GM21786 (cell line): ENCODE results near the gene TAX1BP3.

Source experiments
- ATAC-seq: cut with Tn5 transposase; IDR thresholded peaks from one replicate; pipeline ENCODE4 v1.9.1; 2021; ENCODE audit not compliant: unreplicated experiment

Gene TAX1BP3

DNA sequence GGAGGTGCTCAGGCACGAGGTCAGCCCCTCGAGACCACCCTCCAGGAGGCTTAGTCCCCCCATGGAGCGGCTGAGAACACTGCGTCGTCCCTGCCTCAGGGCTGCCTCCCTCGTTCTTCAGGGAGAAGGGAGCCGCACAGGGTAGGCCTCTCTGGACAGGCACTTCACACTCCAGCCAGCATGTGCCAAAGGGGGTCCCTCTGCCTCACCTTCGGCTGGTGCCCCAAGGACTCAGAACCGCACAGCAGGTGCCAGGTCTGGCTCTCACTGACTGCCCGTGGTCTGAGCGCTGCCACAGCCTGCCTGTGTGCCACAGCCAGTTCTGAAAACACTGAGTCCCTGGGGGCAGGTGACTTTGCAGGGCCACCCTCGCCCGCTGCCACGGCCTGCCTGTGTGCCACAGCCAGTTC is 20.5 kb upstream of the TAX1BP3 start:
- ATAC-seq: no peak

DNA sequence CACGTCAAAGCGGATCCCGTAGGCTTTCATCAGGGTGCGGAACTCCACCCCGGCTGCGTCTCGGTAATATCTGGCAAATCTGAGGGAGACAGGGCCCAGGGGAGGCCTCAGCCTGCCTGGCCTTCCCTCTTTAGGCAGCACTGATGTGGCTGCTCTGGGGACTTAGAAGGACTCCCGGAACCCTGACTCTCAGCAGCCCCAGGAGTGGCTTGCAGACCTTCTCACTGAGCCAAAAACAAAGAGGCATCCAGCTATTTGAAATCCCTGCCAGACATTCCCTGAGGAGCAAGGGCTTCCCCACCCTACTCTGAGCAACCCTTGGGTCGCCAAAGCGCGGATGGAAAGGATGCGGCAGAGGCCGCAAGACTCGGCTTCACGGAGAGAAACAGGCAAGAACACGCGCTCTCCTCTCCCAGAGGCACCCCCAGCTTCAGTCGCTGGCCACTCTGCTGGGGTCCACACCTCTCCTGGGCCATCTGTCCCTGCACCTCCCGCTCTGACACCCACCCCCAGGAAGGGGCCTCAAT is 19.7 kb upstream of the TAX1BP3 start:
- ATAC-seq: no peak

DNA sequence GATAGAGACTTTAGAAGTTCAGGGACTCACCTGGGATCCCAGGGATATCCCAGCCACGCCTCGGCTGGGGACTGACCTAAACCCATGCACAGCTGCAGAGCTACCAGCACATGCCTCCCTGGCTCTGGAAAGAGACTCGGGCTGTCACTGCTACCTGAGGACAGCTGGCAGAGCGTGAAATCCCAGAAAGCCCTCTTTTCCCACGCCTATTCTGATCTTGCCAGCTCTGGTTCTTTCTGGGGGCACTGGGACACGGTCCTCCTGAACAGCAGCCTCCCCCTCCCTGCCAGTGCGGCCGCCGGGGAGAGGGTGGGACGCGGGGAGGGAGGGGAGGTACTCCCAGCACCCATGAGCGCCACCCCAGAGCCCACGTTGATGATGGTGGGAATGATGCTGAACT is 16.8 kb upstream of the TAX1BP3 start:
- ATAC-seq: no peak

DNA sequence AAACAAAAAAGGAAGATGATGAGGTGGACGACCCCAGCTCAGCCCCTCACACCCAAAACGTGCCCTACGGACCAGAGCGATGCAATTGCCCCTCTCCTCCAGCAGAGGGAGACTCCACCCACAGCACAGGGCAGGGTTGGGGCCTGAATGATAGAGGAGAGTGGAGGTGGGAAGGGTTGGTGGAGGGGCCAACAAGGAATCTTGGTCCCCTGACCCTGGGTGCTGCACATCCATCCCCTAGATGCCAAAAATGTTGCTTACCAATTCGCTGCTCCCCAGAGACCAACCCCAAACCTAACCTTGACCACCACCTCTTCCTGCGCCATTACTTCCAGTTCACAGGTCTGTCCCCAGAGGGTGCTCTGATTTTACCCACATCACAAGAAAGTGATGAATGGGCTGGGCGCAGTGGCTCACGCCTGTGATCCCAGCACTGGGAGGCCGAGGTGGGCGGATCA is 14.7 kb upstream of the TAX1BP3 start:
- ATAC-seq: no peak

DNA sequence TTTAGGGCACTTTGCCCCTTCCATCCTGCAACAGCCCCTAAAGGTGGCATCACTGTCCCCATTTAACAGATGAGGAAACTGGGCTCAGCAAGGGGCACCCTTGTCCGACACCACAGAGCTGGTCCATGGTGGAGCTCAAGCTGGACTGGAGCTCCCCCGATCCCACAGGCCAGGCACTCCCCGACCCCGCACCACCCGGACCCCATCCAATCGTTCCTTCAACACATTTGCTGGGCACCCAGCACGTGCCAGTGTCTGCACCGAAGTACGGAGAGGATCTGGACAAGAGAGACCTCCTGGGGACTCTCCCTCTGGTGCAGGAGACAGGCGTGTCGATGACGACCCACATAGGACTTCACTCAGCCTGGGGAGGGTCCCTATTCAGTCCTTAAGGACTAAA is 13.7 kb upstream of the TAX1BP3 start:
- no peak for ATAC-seq

DNA sequence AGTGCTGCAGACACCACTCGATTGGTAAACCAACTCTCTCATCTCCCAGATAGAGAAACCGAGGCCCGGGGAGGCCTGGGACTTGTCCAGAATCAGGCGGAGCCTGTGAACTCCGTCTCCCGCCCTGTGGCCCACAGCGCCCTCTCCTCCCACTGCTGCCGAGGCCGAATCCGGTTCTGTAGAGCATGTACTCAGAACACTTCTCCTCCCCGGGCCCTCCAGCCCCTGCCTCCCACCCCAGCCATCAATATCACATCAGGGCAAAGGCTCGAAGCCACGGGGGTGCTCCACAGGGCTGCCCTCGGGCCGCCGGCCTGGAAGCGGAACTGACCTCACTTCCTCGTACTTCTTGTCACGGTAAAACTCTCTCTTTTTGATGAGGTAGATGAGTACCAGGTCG is 13.2 kb upstream of the TAX1BP3 start:
- ATAC-seq: no peak

DNA sequence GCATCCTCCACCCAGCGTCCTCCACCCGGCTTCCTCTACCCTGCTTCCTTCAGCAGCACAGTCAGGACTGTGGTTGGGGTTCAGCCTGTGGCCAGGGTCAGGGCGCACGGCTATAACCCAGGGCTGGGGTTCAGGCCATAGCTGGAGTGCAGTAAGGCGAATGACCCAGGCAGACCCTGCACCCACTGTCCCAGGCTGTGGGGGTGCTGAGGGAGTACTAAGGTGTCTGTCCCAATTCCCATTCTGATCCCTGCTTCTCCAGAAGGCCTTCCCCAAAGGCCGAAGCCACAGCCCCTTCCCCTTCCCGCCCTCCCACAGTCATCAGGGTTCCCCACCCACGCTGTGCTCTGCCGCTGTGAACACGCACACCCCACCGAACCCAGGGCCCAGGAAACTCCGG is 12.7 kb upstream of the TAX1BP3 start:
- ATAC-seq: no peak

DNA sequence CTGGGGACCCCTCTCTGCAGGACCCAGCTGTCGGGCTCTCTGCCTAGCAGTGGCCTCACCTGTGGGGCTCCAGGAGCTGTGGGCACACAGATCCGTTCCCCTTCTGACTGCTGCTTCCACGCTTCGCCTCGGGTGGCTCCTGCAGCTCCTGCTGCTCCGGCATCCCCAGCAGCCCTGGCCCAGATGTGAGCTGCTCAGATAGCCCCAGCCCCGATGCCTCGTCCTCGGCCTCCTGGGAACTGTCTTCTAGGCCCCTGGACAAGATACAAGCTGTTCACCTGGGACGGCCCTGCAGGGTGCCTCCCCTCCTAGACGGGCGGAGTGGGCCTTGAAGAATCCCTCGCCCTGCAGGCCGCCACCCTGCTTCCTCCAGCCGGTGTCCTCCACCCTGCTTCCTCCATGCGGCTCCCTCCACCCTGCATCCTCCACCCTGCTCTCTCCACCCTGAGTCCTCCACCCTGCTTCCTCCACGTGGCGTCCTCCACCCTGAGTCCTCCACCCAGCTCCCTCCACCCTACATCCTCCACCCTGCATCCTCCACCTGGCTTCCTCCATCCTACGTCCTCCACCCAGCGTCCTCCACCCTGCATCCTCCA is 11.3 kb upstream of the TAX1BP3 start:
- ATAC-seq: no peak

DNA sequence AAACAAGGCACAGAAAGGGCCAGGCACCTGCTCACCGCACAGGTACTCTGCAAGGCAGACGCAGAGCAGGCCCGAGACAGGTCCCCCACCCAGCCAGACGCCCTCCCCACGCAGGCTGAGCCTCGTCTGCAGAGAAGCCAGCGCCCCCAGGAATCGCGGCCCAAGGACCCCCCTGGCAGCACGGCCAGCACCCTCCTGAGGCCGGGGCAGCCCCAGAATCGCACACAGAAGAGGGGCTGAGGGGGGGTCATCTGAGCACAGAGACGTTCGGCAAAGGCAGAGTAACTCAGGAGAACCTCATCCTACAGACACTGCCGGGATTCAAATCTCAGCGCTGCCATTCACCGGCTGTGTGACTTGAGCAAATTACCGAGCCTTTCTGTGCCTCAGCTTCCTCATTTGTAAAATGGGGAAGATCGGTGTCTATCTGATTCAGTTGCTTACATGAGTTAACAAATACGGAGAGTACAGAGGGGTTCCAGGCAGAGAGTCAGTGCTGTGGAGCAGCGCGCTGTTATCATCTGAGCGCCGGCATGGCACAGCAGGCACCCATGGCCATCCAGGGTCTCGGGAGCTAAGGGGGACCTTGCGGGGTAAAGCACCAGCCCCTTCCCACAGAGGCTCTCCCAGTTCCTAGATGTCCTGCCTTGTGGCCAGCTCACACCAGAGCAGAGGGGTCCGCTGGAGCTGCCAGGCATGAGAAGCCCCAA is 10.6 kb upstream of the TAX1BP3 start:
- no peak for ATAC-seq

DNA sequence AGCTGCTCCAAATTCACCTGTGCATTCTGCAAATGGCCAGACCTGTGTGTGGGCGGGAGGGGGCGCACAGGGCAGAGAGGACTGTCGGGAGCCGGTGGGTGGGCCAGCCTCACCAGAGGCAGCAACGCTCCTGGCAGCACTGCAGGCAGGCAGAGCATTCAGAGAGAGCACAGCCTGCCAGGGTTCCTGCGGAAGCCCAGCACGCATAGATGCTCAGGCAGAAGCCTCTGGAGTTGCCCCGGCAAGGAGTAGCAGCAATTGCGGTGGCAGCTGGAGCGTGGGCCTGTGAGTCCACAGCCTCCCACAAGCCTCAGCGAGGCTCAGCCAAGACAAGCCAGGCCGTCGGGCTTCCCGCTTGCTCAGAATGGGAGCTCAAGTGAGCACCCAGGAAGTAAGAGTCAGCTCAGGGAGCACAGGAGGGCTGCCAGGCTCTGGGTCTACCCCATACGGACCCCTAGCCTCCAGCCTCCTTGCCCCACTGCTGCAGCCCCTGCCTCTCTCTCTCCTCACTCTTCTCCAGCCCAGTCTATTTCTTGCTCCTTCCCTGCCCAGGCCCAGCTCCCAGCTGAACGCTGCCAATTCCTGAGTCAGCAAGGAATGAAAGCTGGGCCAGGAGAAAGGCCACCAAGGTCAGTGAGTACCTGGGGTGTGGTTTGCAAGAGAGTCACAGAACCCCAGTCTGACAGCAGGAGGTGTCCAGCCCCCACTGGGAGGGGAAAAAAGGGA is 9.9 kb upstream of the TAX1BP3 start:
- no peak for ATAC-seq

DNA sequence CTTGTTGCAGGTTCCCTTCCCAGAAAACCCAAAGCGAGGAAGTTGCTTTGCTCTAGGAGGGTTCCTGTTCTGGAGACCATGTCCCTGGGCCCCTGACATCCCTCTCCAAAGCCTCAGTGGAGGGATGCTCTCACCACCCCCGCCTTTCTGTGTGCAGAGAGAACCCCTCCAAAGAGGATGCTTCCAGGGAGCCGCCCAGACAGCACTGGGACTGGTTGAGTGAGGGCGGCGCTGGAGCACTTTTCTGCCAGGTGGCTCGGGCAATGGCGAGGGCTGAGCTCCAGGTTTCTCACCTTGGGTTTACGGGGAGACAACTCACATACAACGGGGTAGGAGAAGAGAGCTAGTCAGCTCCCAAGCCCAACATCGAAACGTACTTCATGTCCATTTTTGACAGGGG is 7.5 kb upstream of the TAX1BP3 start:
- no peak for ATAC-seq

DNA sequence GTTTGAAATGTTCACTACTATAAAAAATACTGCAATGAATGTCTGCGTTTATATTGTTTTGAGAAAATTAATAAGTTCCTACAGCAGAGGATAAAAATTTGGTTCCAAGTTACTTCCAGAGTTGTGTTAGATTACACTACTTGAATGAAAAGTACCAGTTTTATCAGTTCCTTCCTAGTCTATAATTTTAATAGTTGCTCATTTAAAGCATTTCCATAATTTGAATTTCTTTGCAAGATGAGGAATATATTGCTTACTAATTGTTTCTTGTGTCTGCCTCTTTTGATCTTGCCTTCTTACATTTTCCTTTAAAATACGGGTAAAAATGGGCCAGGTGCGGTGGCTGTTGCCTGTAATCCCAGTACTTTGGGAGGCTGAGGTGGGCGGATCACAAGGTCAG is 4.2 kb upstream of the TAX1BP3 start:
- no peak for ATAC-seq

DNA sequence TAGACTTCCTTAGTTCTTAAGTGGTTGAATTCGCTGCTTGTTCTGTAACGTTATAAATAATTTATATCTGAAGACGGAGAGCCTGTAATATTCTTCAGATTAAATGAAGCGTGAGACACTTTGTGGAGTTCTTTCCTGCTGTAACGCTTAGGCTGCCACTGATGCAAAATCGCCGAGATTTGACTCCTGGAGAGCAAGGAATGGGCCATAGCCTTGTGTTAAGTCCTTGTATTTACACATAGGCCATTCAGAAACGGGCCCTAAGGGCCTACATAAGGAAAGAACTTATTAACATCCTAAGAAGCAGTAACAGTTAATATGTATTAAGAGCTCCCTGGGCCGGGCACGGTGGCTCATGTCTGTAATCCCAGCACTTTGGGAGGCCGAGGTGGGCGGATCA is 1.2 kb upstream of the TAX1BP3 start:
- no peak for ATAC-seq

DNA sequence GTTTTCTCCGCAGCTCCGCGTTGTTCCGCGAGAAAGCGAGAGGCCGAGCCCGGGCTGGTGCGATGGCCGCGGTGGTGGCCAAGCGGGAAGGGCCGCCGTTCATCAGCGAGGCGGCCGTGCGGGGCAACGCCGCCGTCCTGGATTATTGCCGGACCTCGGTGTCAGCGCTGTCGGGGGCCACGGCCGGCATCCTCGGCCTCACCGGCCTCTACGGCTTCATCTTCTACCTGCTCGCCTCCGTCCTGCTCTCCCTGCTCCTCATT is 638 bp upstream of the TAX1BP3 start:
- no peak for ATAC-seq

DNA sequence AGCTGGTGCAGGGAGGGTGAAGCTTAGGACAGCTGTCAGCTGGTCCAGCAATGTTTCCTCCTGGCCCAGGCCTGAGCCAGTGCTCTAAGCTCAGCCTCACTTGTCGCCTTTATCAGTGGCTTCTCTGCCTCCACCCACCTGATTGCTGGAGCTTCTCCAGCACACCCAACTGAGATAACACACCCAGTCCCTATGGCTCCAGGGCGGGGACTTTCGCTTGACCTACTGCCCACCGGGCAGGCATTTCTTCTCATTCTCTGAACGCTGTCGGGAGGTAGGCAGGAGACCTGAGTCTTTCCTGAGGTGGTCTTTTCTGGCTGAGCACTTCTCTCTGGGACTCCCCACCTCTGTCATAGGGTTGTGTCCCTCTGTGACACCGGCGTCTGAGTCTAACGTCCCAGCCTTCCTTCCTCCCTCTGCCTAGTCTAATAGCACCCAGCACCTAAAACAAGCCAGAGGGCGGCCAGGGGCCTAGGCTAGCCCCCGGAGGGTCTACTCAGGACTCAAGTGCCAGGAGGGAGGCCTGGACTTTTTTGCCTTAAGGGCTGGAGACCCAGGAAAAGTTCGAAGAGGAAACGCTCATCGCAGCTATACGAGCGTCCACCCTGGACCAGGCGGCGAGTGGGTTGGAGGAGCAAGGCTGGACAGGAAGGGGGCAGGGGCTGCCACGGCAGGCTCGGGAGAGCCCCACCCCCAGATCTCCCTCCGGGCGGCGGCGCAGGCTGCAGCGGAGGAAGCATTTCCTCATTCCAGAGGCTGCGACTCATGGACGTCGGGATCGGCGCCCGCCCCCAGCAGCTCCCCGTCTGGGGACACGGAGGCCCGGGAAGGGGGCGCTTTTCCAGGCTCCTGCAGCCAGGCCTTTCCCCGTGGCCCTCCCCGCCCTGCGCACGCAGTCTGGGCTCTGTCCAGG is 756 bp downstream of the TAX1BP3 start:
- ATAC-seq: peak; percentile 9

DNA sequence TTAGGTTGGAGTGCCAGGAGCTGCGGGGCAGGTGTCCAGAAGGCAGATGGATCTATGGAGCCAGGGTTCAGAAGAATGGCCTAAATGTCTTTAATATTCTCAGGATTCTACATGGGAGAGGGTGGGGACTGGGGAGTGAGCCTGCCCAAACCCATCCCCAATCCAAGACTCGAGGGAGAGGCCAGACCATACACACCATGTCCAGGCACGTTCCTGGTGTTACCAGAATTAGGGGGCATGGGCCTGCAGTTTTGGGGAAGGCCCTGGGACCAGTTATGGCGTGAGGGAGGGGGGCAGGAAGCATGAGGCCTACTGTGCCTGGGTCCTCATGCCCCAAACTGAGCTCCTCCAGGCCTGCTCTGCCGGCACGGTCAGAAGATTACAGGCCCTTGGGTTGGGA is 1.9 kb downstream of the TAX1BP3 start:
- ATAC-seq: no peak

DNA sequence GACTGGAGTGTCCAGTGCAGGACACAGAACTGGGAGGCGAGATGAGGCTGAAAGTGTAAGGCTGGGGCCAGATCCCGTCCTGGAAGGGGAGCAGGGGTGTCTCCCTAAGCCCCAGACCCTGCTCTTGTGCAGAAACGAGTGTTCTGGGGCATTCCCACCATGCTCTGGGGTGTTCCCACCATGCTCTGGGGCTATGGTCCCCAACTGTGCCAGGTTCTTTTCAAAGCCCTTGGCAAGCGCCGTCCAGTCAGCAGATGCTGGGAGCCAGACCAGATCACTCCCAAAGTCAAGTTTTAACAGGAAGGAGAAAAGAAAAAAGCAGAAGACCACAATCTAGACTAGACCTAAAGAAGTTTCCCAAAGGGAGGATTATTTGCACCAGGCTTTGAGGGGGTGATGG is 2.5 kb downstream of the TAX1BP3 start:
- no peak for ATAC-seq

DNA sequence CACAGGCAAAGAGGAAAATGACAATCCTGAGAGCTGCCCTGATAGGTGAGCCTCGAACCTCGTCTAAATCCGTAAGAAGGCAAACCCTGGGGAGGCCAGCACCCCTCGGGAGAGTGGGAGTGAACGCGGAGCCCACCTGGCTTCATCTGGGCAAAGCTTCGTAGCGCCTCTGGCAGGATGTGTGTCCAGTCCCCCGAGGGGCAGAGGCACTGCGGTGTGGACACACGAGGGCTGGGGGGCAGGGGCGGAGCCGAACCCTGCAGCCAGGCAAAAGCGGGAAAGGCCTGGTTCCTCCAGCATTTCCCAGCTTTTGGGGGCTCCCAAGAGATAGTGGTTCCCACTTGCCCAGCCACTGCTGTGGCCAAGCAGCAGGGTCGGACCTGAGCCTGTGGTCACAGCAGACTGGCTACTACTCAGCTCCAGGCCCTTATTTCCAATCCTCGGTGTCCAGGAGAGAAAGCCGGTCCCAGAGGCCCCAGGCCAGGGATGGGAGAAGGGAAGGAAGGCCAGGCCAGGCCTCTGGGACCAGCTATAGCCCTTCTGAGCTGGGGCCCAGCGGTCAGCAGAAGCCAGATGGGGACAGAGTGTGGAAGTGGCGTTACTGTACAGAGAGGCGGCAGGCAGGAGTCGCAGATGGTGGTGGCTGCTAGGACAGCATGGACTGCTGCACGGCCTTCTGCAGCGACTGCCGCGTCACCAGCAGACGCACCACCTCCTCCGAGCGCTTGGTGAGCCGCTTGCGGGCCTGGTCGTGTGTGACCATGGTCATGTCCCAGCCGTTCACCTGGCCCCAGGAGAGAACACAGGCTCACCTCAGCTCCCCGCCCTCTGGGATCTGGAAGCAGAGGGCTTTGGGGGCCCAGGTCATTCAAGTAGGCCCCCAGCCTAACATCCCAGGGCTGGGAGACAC is 5.0 kb downstream of the TAX1BP3 start:
- ATAC-seq: no peak

DNA sequence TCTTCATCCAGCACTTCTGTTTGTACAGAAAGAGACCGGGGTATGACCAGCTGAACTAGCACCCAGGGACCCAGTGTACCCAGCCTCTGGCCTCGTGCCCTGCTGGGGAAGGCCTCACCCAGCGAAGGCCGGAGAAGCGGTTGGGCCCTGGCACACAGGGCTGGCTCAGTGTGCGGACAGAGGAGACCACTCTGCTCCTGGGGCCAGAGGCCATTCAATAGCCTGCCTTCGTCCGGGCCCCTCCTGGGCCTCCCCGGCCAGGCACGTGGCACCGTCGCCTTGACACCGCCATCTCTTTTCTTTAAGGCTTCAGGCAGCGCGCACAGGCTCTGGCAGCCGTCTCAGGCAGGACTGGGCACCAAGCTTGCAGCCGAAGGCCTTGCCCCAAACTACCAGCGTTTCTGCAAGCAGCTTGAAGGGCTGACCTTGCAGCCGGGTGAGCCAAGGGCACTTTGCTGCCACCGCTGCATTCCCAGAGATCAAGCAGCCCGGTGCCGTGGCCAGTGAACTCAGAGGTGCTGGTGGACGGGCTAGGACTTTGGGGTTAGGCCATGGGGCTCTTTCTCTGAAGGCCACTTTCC is 8.0 kb downstream of the TAX1BP3 start:
- ATAC-seq: no peak

DNA sequence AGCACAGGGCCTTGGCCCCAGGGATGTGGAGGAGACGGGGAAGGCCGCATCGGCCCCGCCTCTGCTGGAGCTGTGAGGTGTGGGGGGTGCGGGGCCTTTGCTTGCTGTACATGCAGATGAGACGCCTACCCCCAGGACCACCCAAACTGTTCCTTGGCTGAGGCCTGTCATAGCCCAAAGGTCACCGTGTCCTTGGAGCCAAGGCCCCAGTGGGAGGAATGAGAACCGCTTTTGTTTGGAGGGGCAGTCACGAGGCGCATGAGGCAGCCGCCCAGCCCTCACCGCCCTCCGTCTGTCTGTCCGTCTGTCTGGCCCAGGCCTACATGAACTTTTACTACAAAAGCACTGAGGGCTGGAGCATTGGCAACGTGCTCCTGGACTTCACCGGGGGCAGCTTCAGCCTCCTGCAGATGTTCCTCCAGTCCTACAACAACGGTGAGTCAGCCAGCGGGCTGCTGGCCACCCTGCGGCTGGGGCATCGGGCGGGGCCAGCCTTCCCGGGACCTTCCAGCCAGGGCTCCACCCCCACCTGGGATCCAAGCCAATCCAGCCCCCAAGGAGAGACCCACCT is 8.8 kb downstream of the TAX1BP3 start:
- no peak for ATAC-seq
